Panc1 (cell line): Measurements from ENCODE around the gene SGO2. TPM values are rescaled to one million over a fixed set of nuclear protein-coding genes. Genes with fewer than 3 reads are reported as not detected.

ENCODE experiments used
- ATAC-seq: fragments of 200-7000 bp; cut with Tn5 transposase; 2 replicates; pipeline ENCODE4 v1.9.1; 2020; ENCODE audit warnings: mild to moderate bottlenecking, moderate library complexity
- BruUV-seq: library from RNA; stranded (reverse); fragments of 400-500 nt; replicated peaks from 2 replicates; lab custom pipeline; 2021; lab: Mats Ljungman, UMichigan
- CTCF ChIA-PET: fragments of 300-600 bp; sonication (Branson Sonifier 250); formaldehyde crosslinking; loops from one replicate; lab custom pipeline; 2022; ENCODE audit warnings: antibody characterized with exemption; lab: Charles Lee
- POLR2A ChIA-PET: fragments of 300-600 bp; sonication (Branson Sonifier 250); formaldehyde crosslinking; loops from one replicate; lab custom pipeline; 2022; ENCODE audit warnings: antibody characterized with exemption; lab: Charles Lee
- DNase-seq: peaks from one replicate; pipeline ENCODE4 v3.0.0-alpha.2; 2010; ENCODE audit warnings: low read depth, low spot score
- H3K27ac ChIP-seq: 2 replicates; pipeline ENCODE4 v1.5.1; 2011; ENCODE audit warnings: mild to moderate bottlenecking, low read length, inconsistent platforms
- H3K27me3 ChIP-seq: fragments of 200-500 bp; sonication (Bioruptor generic); 2 replicates; pipeline ENCODE4 v1.6.0; 2014; ENCODE audit warnings: low read length, inconsistent platforms; ENCODE audit not compliant: control insufficient read depth, insufficient read depth
- H3K36me3 ChIP-seq: fragments of 200-500 bp; sonication (Bioruptor generic); 2 replicates; pipeline ENCODE4 v1.5.1; 2014; ENCODE audit warnings: inconsistent platforms, mild to moderate bottlenecking, low read length, moderate library complexity; ENCODE audit not compliant: control insufficient read depth, insufficient read depth
- H3K4me1 ChIP-seq: 2 replicates; pipeline ENCODE4 v1.5.1; 2011; ENCODE audit warnings: inconsistent platforms, mild to moderate bottlenecking, low read length, moderate library complexity; ENCODE audit not compliant: control insufficient read depth, insufficient read depth
- H3K4me3 ChIP-seq, 2 experiments: 2 replicates each; pipeline ENCODE4 v1.5.1; 2011 to 2012; ENCODE audit warnings: low read depth in 2 of 2, low read length in 2 of 2, mild to moderate bottlenecking in 2 of 2, inconsistent platforms in 1 of 2, moderate library complexity in 1 of 2
- H3K9me3 ChIP-seq: fragments of 200-500 bp; sonication (Bioruptor generic); 2 replicates; pipeline ENCODE4 v1.5.1; 2014; ENCODE audit warnings: low read depth, mild to moderate bottlenecking, inconsistent platforms, low read length, moderate library complexity; ENCODE audit not compliant: control insufficient read depth, insufficient read depth
- POLR2AphosphoS5 ChIP-seq: IDR thresholded peaks from 2 replicates; pipeline ENCODE4 v1.6.1; 2012; ENCODE audit warnings: mild to moderate bottlenecking, low read depth, low read length, moderate library complexity
- SIN3A ChIP-seq: IDR thresholded peaks from 2 replicates; pipeline ENCODE4 v1.6.1; 2012; ENCODE audit warnings: low read depth, mild to moderate bottlenecking, low read length, moderate library complexity, borderline replicate concordance; ENCODE audit not compliant: insufficient read depth
- TCF7L2 ChIP-seq: IDR thresholded peaks from 2 replicates; pipeline ENCODE4 v1.6.1; 2011; ENCODE audit warnings: mild to moderate bottlenecking, low read depth, low read length, inconsistent platforms
- in situ Hi-C: cut with HindIII; loops from 2 replicates; pipeline ENCODE4 v1.10.0; 2016; ENCODE audit warnings: low sequenced_read_pairs, low pct_unique_long_range_greater_than_20kb
- intact Hi-C: fragments of 100-400 bp; cut with micrococcal nuclease; formaldehyde crosslinking; loops from one replicate; pipeline ENCODE4 v1.10.0; 2022; ENCODE audit not compliant: unreplicated experiment
- total RNA-seq: library from RNA; stranded (reverse); gene quantifications from one replicate; pipeline ENCODE4 v1.2.1, GENCODE V29; 2021; ENCODE audit not compliant: unreplicated experiment
- TF ChIP-seq, protein P1 (sequence below), 2 experiments: IDR thresholded peaks; 2 replicates each; pipeline ENCODE4 v1.6.1; 2011 to 2012; ENCODE audit warnings: low read depth in 2 of 2, control low read depth in 1 of 2, low read length in 1 of 2, mild to moderate bottlenecking in 1 of 2, moderate library complexity in 1 of 2; ENCODE audit not compliant: insufficient read depth in 1 of 2
- TF ChIP-seq, protein P2 (sequence below): fragments of 450-650 bp; IDR thresholded peaks from 2 replicates; pipeline ENCODE4 v1.5.1; 2017; ENCODE audit warnings: mild to moderate bottlenecking

The SGO2 gene
- total RNA-seq, 1 experiment from 2014 or later: 34.0 TPM

DNA sequence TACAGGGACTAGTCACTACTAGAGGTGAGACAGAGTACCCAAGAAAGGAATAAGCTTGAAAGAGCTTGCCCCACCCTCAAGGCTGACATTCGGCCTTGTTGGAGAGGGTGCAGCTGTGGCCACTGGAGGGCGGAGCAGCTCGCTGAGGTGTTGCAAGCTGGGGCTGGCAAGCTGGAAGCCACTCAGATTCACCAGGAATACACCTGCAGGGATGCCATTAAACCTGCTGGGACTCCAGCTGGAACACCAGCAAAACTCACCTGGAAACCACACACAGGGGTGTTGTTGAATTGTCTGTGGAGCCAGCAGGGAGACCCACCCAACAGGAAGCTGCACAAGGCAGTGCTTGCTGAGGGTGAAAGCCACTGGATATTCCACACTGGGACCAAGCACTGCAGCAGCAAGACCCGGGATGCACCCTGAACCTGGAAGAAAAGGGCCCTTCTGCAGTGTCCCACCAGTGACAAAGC is 42.2 kb upstream of the SGO2 start:
- POLR2A ChIA-PET: interaction anchor here (0.8 kb wide), 1 partner anchor 42 kb away, joined by 5 read pairs; the partner anchor contains the start of gene SGO2
- CTCF ChIA-PET: interaction anchor here (0.6 to 1.3 kb wide), 4 partner anchors 220 to 510 kb away, joined by 3 to 7 read pairs (median 3); no protein-coding TSS in a partner anchor
- no peak overlapping the region for H3K27ac ChIP-seq
- H3K4me3 ChIP-seq: no peak overlapping the region
- no peaks in the 10 kb centered on the region for H3K27me3 ChIP-seq
- peaks cover 23% of the 10 kb centered on the region for H3K4me1 ChIP-seq
- no peaks in the 10 kb centered on the region for H3K36me3 ChIP-seq
- BruUV-seq: no TSS peak
- in situ Hi-C loops (no loop called here), intact Hi-C loops (loop anchor here (10.0 kb wide), 1 partner anchor 169 kb away; no protein-coding TSS in a partner anchor)
- H3K9me3 ChIP-seq: no peaks in the 10 kb centered on the region
- TF ChIP-seq SIN3A (no peak), POLR2AphosphoS5 (peak; percentile 66), TCF7L2 (no peak)
- TF ChIP-seq, protein P1, sequence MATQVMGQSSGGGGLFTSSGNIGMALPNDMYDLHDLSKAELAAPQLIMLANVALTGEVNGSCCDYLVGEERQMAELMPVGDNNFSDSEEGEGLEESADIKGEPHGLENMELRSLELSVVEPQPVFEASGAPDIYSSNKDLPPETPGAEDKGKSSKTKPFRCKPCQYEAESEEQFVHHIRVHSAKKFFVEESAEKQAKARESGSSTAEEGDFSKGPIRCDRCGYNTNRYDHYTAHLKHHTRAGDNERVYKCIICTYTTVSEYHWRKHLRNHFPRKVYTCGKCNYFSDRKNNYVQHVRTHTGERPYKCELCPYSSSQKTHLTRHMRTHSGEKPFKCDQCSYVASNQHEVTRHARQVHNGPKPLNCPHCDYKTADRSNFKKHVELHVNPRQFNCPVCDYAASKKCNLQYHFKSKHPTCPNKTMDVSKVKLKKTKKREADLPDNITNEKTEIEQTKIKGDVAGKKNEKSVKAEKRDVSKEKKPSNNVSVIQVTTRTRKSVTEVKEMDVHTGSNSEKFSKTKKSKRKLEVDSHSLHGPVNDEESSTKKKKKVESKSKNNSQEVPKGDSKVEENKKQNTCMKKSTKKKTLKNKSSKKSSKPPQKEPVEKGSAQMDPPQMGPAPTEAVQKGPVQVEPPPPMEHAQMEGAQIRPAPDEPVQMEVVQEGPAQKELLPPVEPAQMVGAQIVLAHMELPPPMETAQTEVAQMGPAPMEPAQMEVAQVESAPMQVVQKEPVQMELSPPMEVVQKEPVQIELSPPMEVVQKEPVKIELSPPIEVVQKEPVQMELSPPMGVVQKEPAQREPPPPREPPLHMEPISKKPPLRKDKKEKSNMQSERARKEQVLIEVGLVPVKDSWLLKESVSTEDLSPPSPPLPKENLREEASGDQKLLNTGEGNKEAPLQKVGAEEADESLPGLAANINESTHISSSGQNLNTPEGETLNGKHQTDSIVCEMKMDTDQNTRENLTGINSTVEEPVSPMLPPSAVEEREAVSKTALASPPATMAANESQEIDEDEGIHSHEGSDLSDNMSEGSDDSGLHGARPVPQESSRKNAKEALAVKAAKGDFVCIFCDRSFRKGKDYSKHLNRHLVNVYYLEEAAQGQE (IDR thresholded peaks at IDR 0.05; ENCODE audit: insufficient read depth in 1 of 2, low read depth in 2 of 2, low read length in 1 of 2): no peak
- TF ChIP-seq, protein P2, sequence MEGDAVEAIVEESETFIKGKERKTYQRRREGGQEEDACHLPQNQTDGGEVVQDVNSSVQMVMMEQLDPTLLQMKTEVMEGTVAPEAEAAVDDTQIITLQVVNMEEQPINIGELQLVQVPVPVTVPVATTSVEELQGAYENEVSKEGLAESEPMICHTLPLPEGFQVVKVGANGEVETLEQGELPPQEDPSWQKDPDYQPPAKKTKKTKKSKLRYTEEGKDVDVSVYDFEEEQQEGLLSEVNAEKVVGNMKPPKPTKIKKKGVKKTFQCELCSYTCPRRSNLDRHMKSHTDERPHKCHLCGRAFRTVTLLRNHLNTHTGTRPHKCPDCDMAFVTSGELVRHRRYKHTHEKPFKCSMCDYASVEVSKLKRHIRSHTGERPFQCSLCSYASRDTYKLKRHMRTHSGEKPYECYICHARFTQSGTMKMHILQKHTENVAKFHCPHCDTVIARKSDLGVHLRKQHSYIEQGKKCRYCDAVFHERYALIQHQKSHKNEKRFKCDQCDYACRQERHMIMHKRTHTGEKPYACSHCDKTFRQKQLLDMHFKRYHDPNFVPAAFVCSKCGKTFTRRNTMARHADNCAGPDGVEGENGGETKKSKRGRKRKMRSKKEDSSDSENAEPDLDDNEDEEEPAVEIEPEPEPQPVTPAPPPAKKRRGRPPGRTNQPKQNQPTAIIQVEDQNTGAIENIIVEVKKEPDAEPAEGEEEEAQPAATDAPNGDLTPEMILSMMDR: peak; percentile 80
- ATAC-seq (peak; percentile 78), DNase-seq (peak; percentile 20)

DNA sequence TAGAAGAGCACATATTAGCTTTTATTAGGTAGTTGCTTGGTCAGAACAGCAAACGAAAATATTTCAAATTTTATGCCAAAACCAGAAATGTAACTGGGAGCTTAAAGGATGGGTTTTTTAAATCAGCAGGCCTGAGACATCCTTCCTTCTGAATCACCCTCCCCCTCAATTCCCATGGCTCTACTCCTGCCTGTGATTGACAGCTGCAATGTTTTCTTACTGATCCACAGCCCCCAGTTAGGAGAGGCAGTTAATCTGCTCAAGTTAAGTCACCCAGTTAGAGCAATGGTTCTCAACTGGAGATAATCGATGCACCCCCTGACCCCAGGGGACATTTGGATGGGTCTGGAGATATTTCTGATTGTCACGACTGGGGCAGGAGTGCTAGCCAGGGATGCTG is 41.1 kb upstream of the SGO2 start:
- Histone ChIP-seq H3K4me3 (no peak overlapping the region), H3K4me1 (peaks cover 13% of the 10 kb centered on the region), H3K27ac (no peak overlapping the region), H3K9me3 (no peaks in the 10 kb centered on the region), H3K27me3 (no peaks in the 10 kb centered on the region), H3K36me3 (peaks cover 3% of the 10 kb centered on the region; the same call in 1 of the 2 replicates)
- in situ Hi-C loops: no loop called here
- ChIA-PET CTCF (interaction anchor here (1.0 to 1.2 kb wide), 3 partner anchors 25 to 511 kb away, joined by 3 to 4 read pairs (median 3); partner anchors contain the start of gene KCTD18), POLR2A (no interaction called here)
- ATAC-seq (no peak), DNase-seq (no peak)
- BruUV-seq: no TSS peak
- TF ChIP-seq, protein P2: no peak
- TF ChIP-seq SIN3A: no peak
- no peak for TF ChIP-seq POLR2AphosphoS5
- TF ChIP-seq, protein P1 (IDR thresholded peaks at IDR 0.05; ENCODE audit: insufficient read depth in 1 of 2, low read depth in 2 of 2, low read length in 1 of 2): no peak
- TF ChIP-seq TCF7L2: no peak
- intact Hi-C loops: loop anchor here (5.0 to 10.0 kb wide), 2 partner anchors 170 to 217 kb away; no protein-coding TSS in a partner anchor
